Measurements from ENCODE around the gene SMOC2.

Gene SMOC2

DNA sequence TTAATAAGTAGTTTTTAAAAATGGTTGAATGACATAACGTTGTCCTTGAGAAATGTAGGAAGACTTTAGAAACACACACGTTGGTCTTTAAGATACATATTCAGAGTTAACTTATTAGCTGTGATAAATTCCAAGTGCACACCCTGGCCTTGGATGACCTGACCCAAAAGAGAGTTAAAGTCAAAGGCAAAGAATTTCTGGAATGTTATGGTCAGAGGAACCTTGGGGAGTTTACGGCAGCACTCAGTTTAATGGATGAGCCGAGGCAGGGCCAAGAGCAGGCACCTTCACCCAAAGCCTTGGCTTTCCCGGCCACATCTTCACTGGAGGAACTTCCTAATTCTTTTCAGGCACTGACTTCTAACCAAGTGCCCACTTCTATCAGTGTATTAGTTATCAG, 200.5 kb downstream of the SMOC2 start:
- in situ Hi-C loops (cut with MboI; ENCODE audit: low sequenced_read_pairs), result no loop called here

DNA sequence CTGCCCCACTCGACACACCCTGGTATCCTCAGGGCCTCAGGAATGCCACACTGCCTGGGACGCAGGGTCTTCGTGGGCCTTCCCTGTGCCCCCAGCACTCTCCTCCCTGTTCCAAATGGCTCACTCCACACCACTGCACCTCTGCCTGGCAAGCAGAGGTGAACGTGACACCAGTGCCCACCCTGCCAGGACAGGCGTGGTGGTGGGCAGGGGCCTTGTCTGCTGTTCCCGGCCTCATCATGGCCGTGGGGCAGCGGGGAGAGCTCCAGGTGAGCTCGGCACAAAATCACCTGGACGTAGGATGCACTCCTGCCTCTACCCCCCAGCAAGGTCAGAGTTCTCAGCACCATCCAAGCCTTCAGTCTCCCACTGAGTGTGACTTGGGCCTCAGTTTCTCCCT, 202.4 kb downstream of the SMOC2 start:
- in situ Hi-C loops (cut with MboI; ENCODE audit: low sequenced_read_pairs), result no loop called here

DNA sequence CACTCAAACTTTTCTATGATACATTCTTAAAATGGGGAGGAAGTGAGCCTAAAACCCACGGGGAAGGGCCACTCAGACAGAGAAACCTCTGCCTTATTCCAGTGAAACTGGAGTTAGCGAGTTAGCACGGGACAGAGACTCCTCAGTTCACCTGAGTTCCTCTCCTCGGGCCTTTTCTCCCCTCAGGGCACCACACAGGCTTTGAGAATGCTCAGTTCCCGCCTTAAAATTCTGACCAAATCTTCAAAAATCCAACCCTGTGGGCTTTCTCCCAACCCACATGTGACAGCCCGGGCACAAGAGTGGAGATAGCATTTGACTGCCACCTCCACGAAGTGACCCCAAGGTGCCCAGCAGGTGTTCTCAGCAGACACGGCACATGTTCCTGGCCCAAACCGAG, 204.3 kb downstream of the SMOC2 start:
- in situ Hi-C loops (cut with MboI; ENCODE audit: low sequenced_read_pairs), result no loop called here

DNA sequence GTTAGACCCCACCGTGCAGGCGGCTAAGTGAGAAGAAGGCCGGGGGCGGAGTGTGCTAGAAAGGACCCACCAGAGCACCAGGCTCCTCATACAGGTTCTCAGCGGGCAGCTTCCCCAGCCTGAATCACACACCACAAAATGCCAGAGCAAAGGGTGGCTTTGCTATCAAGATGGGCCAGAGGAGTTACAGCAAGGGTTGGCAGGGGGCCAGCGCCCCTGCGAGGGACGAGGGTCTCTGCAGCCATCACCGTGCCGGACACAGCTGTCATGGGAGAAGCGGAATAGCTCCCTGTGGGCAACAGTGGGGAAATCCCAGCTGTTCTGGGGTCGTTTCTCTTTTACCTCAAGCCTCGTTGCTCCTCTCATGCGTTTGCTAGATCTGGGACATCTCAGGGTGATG, 206.3 kb downstream of the SMOC2 start:
- in situ Hi-C loops (cut with MboI; ENCODE audit: low sequenced_read_pairs), result no loop called here

DNA sequence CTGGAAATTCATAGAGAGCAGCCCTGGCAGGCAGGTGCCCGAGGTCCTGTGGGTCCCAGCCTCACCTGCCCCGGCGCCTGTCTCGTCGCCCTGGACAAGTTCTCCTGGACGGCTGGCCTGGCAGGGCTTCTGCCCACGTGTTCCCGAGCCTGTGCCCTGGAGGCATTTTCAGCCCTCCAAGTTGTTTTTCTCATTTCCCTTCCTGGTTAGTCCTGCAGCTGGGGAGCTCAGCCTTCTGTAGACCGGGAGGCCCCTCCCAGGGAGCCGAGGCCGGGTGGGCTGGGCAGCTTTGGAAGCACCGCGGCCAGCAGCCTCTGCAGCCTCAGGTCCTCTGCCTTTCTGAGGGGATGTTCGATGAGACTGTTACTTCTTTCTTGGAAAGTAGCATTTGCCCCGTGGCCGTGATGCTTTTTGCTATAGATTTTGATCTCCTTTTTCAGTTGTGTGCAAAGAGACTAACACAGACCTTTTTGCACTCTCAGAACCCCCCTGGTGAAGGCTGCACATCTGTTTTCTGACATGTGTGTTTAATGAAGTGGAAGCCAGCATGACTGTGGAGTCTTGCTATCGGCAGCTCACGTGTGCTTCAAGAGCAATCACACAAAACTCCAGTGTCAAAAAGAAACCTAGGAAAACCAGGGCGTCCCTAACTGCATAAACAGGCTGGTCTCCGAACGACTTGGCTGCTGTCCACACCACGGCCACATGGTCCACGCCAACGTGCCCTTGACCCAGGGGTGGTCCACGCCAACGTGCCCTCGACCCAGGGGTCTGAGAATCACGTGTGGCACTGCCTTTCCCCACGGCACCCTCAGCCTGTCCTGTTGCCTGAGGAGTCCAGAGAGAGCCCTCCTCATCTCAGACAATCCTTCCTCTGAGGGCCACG, 207.5 kb downstream of the SMOC2 start:
- in situ Hi-C loops (cut with MboI; ENCODE audit: low sequenced_read_pairs), result no loop called here

DNA sequence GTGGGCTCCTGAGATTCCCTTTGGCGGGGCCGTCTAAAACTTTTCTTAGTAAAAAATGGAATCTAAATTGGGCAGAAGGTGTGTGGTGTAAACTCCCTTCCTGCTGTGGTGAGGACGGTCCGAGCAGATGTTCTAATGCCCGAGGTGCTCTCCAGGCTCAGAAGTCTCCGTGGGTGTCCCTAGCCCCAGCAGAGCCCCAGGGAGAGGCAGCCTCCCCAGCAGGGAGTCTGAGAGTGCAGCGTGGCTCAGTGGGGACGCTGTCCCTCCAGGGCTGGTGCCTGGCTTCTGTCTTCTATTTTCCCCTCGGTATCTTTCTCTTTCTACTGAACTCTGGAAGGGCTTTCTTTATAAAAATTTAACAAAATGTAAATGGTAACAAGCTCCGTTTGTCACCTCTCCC, 208.2 kb downstream of the SMOC2 start:
- in situ Hi-C loops (cut with MboI; ENCODE audit: low sequenced_read_pairs), result no loop called here

DNA sequence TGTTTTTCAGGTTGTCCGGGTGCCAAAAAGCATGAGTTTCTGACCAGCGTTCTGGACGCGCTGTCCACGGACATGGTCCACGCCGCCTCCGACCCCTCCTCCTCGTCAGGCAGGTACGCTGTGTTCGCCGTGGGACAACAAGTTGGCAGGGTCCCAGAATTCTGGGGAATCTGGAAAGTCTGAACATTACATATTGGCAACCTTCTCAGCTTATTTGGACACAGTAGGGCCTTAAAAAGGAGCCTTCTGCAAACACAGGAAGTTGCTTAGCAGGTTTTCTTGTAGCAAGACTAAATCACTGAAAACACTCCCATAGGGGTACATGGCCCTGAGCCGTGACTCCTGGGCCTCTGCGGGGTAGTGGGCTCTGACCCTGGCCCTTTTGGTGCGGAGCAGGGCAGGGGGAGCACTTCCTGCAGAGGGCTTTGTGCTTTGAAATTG, 209.7 kb downstream of the SMOC2 start:
- in situ Hi-C loops (cut with MboI; ENCODE audit: low sequenced_read_pairs), result no loop called here

DNA sequence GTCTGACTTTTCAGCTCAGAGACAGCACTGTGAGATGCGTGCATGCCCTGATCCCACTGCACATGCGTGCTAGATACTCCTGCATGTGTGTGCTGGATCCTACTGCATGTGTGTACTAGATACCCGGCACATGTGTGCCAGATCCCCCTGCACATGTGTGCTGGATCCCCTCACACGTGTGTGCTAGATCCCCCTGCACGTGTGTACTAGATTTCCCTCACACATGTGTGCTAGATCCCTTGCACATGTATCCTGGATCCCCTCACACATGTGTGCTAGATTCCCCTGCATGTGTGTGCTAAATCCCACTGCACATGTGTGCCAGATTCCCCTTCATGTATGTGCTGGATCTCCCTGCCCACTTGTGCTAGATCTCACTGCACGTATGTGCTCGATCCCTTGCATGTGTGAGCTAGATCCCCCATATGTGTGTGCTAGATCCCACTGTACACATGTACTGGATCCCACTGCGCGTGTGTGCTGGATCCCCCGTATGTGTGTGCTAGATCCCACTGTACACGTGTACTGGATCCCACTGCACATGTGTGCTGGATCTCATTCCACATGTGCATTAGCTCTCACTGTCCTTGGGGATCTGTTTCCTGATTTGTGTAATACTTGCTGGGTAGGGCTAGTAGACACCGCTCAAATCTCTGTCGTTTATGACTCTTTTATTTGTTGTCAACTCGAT, 214.6 kb downstream of the SMOC2 start:
- in situ Hi-C loops (cut with MboI; ENCODE audit: low sequenced_read_pairs), result no loop called here

DNA sequence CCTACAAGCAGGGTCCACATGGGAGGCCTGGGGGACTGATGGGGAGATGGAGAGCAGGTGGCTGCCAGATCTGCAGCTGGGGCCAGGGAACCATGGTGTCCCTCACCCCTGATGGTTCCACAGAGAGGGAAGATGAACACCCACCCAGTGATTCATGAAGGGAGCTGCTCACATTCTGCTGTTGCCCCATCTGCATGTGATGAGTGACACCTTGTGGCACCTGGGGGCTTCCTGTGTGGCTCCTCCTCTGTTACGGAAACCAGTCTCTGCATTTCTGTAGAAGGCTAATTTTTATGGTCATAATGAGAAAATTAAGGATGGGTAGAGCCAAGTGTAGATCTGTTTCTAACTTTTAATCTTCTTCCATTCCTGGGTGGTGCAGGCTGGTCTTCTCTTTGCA, 217.1 kb downstream of the SMOC2 start:
- in situ Hi-C loops (cut with MboI; ENCODE audit: low sequenced_read_pairs), result no loop called here

DNA sequence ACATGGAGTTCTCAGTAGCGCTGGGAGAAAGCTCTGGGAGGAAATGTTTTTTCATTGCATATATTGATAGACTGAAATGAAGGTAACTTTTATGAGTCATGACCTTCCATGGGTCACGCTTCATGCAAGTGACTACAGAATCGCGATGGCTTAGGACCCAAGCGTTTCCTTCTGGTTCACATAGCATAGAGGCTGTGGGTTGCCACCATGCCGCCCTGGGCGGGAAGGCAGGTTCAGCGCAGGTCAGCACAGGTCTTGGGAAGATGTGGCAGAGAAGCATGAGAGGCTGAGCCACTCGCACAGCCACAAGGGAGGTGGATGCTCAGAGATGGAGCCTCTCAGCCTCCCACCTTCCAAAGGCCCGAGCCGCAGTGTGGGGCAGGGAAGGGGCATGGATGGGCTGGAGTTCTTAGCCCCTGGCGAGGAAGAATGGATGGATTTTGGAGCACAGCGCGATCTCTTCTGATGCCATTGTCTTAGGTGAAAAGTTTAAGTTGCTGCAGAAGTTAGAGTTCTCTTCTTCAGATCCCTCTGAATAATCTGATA, 219.5 kb downstream of the SMOC2 start:
- in situ Hi-C loops (cut with MboI; ENCODE audit: low sequenced_read_pairs), result no loop called here

DNA sequence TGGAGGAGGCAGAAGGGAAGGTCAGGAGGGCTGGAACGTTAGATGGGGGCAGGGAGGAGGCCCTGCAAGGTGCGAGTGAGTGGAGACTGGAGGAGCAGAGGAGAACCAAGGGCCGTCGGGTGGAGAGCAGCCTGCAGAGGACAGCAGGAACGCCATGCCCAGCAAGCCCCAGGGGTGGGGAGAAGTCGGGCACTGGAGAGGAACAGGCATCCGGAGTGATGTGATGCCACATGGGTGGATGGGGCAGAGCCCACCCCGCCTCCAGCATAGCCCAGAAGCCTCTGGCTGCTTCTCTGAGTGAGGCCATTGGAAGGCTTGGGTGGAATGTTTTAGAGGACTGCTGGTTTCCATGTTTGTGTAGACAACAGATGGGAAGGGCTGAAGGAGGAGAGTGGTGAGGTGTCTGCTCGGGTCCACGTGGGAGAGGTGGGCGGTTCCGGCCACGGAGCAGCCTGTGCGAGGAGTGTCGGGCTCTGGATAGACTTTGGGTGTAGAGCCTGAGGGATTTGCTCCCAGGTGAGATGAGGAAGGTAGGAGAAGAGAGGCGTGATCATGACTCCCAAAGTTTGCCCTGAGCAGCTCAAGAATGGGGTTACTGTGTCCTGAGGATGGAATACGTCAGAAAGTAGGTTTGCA, 221.4 kb downstream of the SMOC2 start:
- in situ Hi-C loops (cut with MboI; ENCODE audit: low sequenced_read_pairs), result no loop called here

DNA sequence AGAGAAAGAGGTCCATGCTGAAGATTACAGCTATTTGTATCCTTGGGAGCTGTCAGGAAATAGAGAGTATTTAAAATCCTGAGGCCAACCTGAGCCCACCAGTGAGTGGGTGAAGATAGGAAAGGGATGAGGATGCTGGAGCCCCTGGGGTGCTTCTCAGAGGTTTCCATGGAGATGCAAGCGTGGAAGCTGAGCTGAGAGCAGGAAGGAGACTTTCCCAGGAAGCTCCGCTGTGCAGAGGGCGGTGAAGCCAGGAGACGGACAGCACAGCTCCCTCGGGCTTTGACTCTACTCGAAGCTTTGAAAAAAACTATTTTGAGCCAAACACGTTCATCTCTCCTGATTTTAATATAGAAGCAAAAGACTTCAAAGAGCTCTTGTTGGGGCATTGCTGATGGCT, 222.1 kb downstream of the SMOC2 start:
- in situ Hi-C loops (cut with MboI; ENCODE audit: low sequenced_read_pairs), result no loop called here

DNA sequence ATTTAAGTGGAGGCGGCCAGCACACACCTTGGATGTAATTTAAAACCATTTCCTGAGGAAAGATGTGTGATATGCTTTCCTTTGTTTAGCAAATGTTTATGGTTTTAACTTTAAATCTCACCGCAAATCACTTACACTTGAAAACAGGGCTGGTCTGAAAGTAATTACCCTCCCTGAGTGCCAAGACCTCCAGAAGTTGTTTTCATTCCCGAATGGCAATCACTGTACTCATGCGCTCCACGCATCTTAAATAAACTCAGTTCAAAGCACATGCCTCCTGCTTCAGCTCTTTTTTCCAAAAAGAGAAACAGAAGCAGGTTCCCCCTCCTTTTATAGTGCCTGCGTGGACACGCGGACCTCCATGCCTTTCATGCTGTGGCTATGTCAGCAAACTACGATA, 224.0 kb downstream of the SMOC2 start:
- in situ Hi-C loops (cut with MboI; ENCODE audit: low sequenced_read_pairs), result no loop called here

DNA sequence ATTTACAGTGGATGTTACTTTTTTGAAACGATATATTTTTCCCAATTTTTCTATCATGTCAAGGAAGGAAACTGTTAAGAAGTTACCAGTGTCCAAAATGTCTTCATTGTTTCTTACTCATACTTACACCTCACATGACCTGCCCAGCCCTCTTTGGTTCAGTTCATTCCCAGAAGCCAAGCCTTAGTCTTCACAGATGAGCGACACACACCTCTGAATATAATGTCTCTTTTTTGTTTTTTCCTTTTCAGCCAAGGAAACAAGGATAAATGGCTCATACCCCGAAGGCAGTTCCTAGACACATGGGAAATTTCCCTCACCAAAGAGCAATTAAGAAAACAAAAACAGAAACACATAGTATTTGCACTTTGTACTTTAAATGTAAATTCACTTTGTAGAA, 225.2 kb downstream of the SMOC2 start:
- in situ Hi-C loops (cut with MboI; ENCODE audit: low sequenced_read_pairs), result no loop called here

DNA sequence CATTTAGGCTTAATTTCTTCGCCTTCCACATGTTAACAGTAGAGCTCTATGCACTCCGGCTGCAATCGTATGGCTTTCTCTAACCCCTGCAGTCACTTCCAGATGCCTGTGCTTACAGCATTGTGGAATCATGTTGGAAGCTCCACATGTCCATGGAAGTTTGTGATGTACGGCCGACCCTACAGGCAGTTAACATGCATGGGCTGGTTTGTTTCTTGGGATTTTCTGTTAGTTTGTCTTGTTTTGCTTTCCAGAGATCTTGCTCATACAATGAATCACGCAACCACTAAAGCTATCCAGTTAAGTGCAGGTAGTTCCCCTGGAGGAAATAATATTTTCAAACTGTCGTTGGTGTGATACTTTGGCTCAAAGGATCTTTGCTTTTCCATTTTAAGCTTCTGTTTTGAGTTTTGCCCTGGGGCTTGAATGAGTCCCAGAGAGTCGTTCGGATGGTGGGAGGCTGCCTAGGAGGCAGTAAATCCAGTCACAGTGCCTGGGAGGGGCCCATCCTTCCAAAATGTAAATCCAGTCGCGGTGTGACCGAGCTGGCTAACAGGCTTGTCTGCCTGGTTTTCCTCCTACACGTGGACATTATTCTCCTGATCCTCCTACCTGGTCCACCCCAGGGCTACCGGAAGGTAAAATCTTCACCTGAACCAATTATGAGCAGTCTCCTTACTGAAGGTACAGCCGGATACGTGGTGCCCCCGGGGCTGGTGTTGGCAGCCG, 225.9 kb downstream of the SMOC2 start:
- in situ Hi-C loops (cut with MboI; ENCODE audit: low sequenced_read_pairs), result no loop called here

DNA sequence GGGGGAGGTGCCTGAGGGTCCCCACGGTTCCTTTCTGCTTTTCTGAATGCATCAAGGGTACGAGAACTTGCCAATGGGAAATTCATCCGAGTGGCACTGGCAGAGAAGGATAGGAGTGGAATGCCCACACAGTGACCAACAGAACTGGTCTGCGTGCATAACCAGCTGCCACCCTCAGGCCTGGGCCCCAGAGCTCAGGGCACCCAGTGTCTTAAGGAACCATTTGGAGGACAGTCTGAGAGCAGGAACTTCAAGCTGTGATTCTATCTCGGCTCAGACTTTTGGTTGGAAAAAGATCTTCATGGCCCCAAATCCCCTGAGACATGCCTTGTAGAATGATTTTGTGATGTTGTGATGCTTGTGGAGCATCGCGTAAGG, 226.4 kb downstream of the SMOC2 start:
- in situ Hi-C loops (cut with MboI; ENCODE audit: low sequenced_read_pairs), result no loop called here

DNA sequence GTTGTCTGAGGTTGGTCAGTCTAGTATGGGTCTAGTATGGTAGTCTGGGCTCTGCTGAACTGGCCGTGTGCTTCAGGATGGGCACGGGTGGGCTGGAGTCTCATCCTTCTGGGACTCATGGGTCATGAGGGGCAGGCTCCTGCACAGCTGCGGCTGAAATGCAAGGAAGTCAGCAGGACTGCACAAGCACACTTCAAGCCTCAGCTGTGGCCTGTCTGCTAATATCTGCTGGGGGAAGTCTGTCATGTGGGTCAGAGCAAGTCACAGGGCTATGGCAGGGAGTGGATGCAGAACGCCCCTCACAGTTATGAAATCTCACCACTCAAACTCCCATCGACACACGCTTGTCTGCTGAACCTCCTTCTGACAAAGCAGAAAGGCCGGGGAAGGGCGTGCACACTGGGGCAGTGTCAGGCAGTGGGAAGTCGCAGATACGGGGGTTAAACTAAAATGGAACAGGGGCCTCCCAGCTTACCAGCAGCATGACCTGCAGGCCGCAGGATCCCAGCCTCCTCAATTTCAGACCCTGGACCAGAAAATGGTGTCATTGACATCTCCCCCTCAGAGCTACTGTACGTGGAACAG, 229.5 kb downstream of the SMOC2 start:
- in situ Hi-C loops (cut with MboI; ENCODE audit: low sequenced_read_pairs), result no loop called here

DNA sequence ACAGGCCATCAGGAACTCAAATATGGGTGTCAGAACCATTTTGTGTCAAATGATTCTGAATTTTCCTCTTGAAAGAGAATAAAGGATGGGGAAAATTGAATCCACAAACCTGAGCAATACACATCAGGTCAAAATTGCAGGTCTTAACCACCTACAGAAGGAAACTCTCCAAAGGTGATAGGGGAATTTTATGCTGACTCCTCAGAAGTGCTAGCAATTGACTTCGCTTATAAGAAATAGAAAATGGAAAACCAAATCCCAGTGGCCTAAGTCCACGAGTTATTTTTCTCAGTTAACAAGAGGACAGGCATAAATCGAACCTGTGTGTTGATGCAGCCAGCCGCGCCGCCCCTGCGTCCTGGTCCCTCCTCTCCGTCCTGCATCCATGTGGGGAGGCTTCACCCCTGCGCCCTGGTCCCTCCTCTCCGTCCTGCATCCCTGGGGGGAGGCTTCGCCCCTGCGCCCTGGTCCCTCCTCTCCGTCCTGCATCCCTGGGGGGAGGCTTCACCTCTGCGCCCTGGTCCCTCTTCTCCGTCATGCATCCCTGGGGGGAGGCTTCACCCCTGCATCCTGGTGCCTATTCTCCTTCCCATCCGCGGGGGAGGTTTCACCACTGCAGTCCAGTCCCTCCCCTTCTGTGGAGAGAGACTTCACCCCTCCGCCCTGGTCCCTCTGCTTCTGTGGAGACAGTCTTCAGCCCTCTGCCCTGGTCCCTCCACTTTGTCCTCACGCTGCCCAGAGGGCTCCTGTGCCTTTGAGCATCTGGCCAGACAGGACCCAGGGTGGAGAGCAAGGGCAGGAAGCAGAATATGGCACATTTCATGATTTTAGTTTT, 230.3 kb downstream of the SMOC2 start:
- in situ Hi-C loops (cut with MboI; ENCODE audit: low sequenced_read_pairs), result no loop called here

DNA sequence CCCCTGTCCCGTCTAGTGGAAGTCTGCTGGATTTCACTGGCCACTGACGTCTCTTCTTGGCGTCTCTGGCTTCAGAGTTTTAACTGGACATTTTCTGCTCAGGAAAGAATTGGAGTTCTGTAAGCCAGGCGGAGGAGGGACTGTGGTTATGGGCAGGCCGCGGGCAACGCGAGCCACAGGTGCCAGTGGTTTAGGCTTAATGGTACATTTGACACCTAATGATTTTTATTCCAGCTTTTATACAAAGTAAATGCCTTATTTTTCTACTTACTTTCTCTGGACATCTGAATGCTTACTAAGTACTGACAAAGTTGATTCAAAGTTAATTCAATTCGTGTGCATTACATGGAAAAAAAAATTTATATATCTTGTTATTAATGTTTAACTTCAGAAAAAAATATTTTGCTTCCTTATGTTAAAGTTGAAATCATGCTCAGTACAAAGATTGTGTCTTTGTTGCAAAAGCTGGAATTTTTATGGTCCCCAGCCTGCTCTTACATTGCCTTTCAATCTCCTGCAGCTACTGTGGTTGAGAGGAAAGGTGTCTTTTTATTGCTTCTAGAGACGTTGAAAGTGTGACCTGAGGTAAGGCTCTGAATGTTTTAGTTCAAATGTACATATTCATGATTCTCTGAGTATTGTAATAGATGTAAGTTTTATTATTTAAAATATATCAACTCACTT, 231.0 kb downstream of the SMOC2 start:
- in situ Hi-C loops (cut with MboI; ENCODE audit: low sequenced_read_pairs), result no loop called here

Measured in HL-60/S4 treated with retinoic acid at 250 ng/mL for 4 days and 3 days (cell line).